IPS-20b (cell line): ENCODE measurements around the gene CEP68.

ENCODE experiments used
- H3K27ac ChIP-seq: one replicate; pipeline ENCODE4 v1.5.1; 2013; ENCODE audit warnings: low read length
- H3K27me3 ChIP-seq: 2 replicates; pipeline ENCODE4 v1.6.1; 2013; ENCODE audit warnings: mild to moderate bottlenecking, low read length, inconsistent platforms; ENCODE audit not compliant: insufficient read depth
- H3K36me3 ChIP-seq: 2 replicates; pipeline ENCODE4 v1.6.1; 2013; ENCODE audit warnings: low read depth, mild to moderate bottlenecking, inconsistent platforms, low read length, moderate library complexity; ENCODE audit not compliant: insufficient read depth
- H3K4me1 ChIP-seq: 2 replicates; pipeline ENCODE4 v1.6.1; 2013; ENCODE audit warnings: mild to moderate bottlenecking, control low read depth, inconsistent platforms, low read length, moderate library complexity; ENCODE audit not compliant: insufficient read depth
- H3K4me3 ChIP-seq: 2 replicates; pipeline ENCODE4 v1.5.1; 2013; ENCODE audit warnings: mild to moderate bottlenecking, low read length, inconsistent platforms
- H3K9ac ChIP-seq: 2 replicates; pipeline ENCODE4 v1.6.1; 2013; ENCODE audit warnings: low read depth, mild to moderate bottlenecking, inconsistent platforms, low read length, moderate library complexity
- H3K9me3 ChIP-seq: 2 replicates; pipeline ENCODE4 v1.6.1; 2013; ENCODE audit warnings: mild to moderate bottlenecking, low read depth, low read length, inconsistent platforms; ENCODE audit not compliant: insufficient read depth

Gene CEP68

GRCh38 chr2:65061910-65062339, 5.7 kb downstream of the CEP68 start:
- Histone ChIP-seq H3K27ac (no peak overlapping the region), H3K27me3 (no peaks in the 10 kb centered on the region), H3K9me3 (no peaks in the 10 kb centered on the region), H3K4me3 (no peak overlapping the region), H3K9ac (no peak overlapping the region), H3K4me1 (peaks cover 7% of the 10 kb centered on the region; the same call in 1 of the 2 replicates), H3K36me3 (no peaks in the 10 kb centered on the region; the same call in 1 of the 2 replicates)

DNA sequence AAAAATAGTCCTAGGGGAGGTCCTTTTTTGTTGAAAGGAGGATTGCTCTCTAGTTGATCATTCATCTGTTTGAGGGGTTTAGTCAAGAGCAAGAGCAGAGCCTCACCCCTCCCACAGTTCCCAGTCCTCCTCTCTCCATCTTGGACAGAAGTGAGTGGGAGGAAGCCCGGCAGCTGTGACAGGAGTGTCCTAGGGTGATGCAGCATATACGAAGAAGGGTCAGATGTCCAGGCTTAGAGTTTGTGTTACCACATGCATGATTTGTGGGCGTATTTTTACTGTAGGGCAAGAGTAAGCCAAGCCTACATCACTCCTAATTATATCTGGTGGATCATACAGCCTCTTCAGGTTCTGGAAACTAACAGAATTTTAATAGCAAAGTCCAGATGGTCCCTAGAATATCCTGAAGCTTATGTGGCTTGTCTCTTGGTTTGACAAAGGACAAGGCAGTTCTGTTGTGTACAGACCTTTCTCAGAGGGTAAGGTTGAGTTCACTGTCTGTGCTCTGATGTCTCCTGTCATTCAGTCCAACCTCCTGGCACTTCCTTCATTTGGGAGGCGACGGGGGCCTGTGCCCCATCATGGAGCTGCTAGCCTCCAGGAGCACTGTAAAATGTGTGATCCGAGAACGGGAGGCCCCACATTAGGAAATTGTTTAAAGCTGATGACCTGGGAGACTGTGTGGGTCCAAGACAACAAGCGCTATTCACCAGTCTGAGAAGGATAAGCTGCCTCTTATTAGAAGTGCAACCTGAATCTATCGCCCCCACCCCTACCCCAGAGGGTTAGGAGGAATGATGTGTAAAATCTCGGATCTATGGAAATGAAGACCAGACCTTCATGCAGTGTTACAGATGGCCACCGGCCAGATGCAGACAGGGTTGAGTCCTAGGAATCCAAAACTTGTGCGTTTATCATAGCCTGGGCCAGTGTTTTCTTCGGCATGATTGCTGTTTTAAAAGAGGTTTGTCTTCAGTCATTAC, 6.9 kb downstream of the CEP68 start:
- H3K4me3 ChIP-seq: no peak overlapping the region
- H3K9me3 ChIP-seq: no peaks in the 10 kb centered on the region
- H3K9ac ChIP-seq: no peak overlapping the region
- no peaks in the 10 kb centered on the region for H3K27me3 ChIP-seq
- H3K27ac ChIP-seq: no peak overlapping the region
- 0 out of 2 replicates have a peak, but pooled peaks cover 3% of the 10 kb centered on the region for H3K4me1 ChIP-seq
- H3K36me3 ChIP-seq: no peaks in the 10 kb centered on the region; the same call in 1 of the 2 replicates

GRCh38 chr2:65064728-65065552, 8.7 kb downstream of the CEP68 start:
- Histone ChIP-seq H3K9me3 (no peaks in the 10 kb centered on the region), H3K27me3 (no peaks in the 10 kb centered on the region), H3K27ac (no peak overlapping the region), H3K4me1 (0 out of 2 replicates have a peak, but pooled peaks cover 3% of the 10 kb centered on the region), H3K4me3 (no peak overlapping the region), H3K9ac (no peak overlapping the region), H3K36me3 (peaks cover 8% of the 10 kb centered on the region)

GRCh38 chr2:65067806-65068553, 11.8 kb downstream of the CEP68 start:
- Histone ChIP-seq H3K36me3 (peaks cover 38% of the 10 kb centered on the region), H3K4me1 (0 out of 2 replicates have a peak, but pooled peaks cover 3% of the 10 kb centered on the region), H3K27me3 (no peaks in the 10 kb centered on the region), H3K9me3 (no peaks in the 10 kb centered on the region), H3K9ac (no peak overlapping the region), H3K27ac (no peak overlapping the region), H3K4me3 (no peak overlapping the region)

GRCh38 chr2:65069439-65069824, 13.2 kb downstream of the CEP68 start:
- no peak overlapping the region for H3K4me3 ChIP-seq
- no peak overlapping the region for H3K27ac ChIP-seq
- no peak overlapping the region for H3K9ac ChIP-seq
- no peaks in the 10 kb centered on the region for H3K9me3 ChIP-seq
- H3K36me3 ChIP-seq: peaks cover 53% of the 10 kb centered on the region
- no peaks in the 10 kb centered on the region for H3K27me3 ChIP-seq
- 0 out of 2 replicates have a peak, but pooled peaks cover 3% of the 10 kb centered on the region for H3K4me1 ChIP-seq

GRCh38 chr2:65070172-65070830, 14.1 kb downstream of the CEP68 start:
- Histone ChIP-seq H3K4me1 (peaks cover 3% of the 10 kb centered on the region; the same call in 1 of the 2 replicates), H3K36me3 (peaks cover 62% of the 10 kb centered on the region), H3K9ac (no peak overlapping the region), H3K4me3 (no peak overlapping the region), H3K9me3 (no peaks in the 10 kb centered on the region), H3K27ac (no peak overlapping the region), H3K27me3 (no peaks in the 10 kb centered on the region)

- H3K9me3 ChIP-seq: no peaks in the 10 kb centered on the region
- H3K27me3 ChIP-seq: no peaks in the 10 kb centered on the region
- H3K9ac ChIP-seq: no peak overlapping the region
- no peak overlapping the region for H3K4me3 ChIP-seq
- peaks cover 7% of the 10 kb centered on the region; the same call in 1 of the 2 replicates for H3K4me1 ChIP-seq
- H3K36me3 ChIP-seq: peaks cover 67% of the 10 kb centered on the region
- H3K27ac ChIP-seq: no peak overlapping the region
Observed at GRCh38 chr2:65070856-65071255, 14.6 kb downstream of the CEP68 start.

DNA sequence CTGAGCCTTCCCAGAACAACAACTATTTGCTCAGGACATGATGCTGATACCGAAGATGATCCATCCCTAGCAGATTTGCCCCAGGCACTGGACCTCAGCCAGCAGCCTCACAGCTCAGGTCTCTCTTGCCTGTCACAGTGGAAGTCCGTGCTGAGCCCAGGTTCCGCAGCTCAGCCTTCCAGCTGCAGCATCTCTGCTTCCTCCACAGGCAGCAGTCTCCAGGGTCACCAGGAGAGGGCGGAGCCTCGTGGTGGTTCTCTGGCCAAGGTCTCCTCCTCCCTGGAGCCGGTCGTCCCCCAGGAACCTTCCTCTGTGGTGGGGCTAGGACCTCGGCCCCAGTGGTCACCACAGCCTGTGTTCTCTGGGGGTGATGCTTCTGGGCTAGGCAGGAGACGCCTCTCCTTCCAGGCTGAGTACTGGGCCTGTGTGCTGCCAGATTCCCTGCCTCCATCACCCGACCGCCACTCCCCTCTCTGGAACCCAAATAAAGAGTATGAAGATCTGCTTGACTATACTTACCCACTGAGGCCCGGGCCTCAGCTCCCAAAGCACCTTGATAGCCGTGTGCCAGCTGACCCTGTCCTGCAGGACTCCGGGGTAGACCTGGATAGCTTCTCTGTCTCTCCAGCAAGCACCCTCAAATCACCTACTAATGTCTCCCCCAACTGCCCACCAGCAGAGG, 15.4 kb downstream of the CEP68 start:
- H3K36me3 ChIP-seq: peaks cover 75% of the 10 kb centered on the region
- no peak overlapping the region for H3K27ac ChIP-seq
- H3K9ac ChIP-seq: no peak overlapping the region
- peaks cover 15% of the 10 kb centered on the region; the same call in 1 of the 2 replicates for H3K4me1 ChIP-seq
- no peaks in the 10 kb centered on the region for H3K9me3 ChIP-seq
- H3K27me3 ChIP-seq: no peaks in the 10 kb centered on the region
- H3K4me3 ChIP-seq: no peak overlapping the region

- Histone ChIP-seq H3K36me3 (peaks cover 75% of the 10 kb centered on the region), H3K9ac (no peak overlapping the region), H3K27me3 (no peaks in the 10 kb centered on the region), H3K27ac (no peak overlapping the region), H3K4me3 (no peak overlapping the region), H3K4me1 (peaks cover 15% of the 10 kb centered on the region; the same call in 1 of the 2 replicates), H3K9me3 (no peaks in the 10 kb centered on the region)
Observed at GRCh38 chr2:65072181-65072970, 16.2 kb downstream of the CEP68 start.
